WTC11 (cell line): ENCODE measurements around the gene LINC00632.

Experiments
- AFF4 ChIP-seq: sonication (generic); formaldehyde crosslinking; IDR thresholded peaks from 2 replicates; pipeline ENCODE4 v1.8.1; 2023; ENCODE audit warnings: mild to moderate bottlenecking, missing genetic modification reagents, borderline replicate concordance
- CTCF ChIP-seq: fragments of 200-600 bp; IDR thresholded peaks from 2 replicates; pipeline ENCODE4 v1.8.0; 2022; ENCODE audit warnings: antibody characterized with exemption
- E2F1 ChIP-seq: sonication (generic); formaldehyde crosslinking; IDR thresholded peaks from 2 replicates; pipeline ENCODE4 v1.8.0; 2022; ENCODE audit warnings: mild to moderate bottlenecking, missing genetic modification reagents
- GABPB1 ChIP-seq: sonication (generic); formaldehyde crosslinking; IDR thresholded peaks from 2 replicates; pipeline ENCODE4 v1.8.1; 2023; ENCODE audit warnings: mild to moderate bottlenecking, missing genetic modification reagents
- IRF2 ChIP-seq: sonication (generic); formaldehyde crosslinking; IDR thresholded peaks from 2 replicates; pipeline ENCODE4 v1.8.0; 2022; ENCODE audit warnings: low read depth, missing genetic modification reagents, borderline replicate concordance
- NFE2L1 ChIP-seq: sonication (generic); formaldehyde crosslinking; IDR thresholded peaks from 2 replicates; pipeline ENCODE4 v1.8.1; 2023; ENCODE audit warnings: missing genetic modification reagents
- NR2C2 ChIP-seq: sonication (generic); formaldehyde crosslinking; IDR thresholded peaks from 2 replicates; pipeline ENCODE4 v1.8.0; 2022; ENCODE audit warnings: mild to moderate bottlenecking, missing genetic modification reagents
- SMAD4 ChIP-seq: sonication (generic); formaldehyde crosslinking; IDR thresholded peaks from 2 replicates; pipeline ENCODE4 v1.8.0; 2022; ENCODE audit warnings: mild to moderate bottlenecking, missing genetic modification reagents
- TEAD4 ChIP-seq: sonication (generic); formaldehyde crosslinking; IDR thresholded peaks from 2 replicates; pipeline ENCODE4 v1.8.0; 2022; ENCODE audit warnings: mild to moderate bottlenecking, missing genetic modification reagents
- USF1 ChIP-seq: sonication (generic); formaldehyde crosslinking; IDR thresholded peaks from 2 replicates; pipeline ENCODE4 v1.8.0; 2022; ENCODE audit warnings: mild to moderate bottlenecking, missing genetic modification reagents
- TF ChIP-seq, protein P1 (sequence below): sonication (generic); formaldehyde crosslinking; conservative IDR thresholded peaks from 2 replicates; pipeline ENCODE4 v1.8.1; 2022; ENCODE audit warnings: mild to moderate bottlenecking, missing genetic modification reagents

DNA sequence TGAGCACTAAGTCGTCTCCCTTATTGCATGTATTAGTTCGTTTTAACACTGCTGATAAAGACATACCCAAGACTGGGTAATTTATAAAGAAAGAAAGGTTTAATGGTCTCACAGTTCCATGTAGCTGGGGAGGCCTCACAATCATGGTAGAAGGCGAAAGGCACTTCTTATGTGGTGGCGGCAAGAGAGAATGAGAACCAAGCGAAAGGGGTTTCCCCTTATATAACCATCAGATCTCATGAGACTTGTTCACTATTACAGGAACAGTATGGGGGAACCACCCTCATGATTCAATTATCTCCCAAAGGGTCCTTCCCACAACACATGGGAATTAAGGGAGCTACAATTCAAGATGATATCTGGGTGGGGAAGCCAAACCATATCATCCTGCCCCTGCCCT, 85.1 kb downstream of the LINC00632 start:
- no peak for TF ChIP-seq GABPB1 (CRISPR knock-in tag)
- no peak for TF ChIP-seq IRF2 (CRISPR knock-in tag)
- no peak for TF ChIP-seq CTCF
- TF ChIP-seq NR2C2 (CRISPR knock-in tag) = no peak
- TF ChIP-seq AFF4 = no peak
- TF ChIP-seq, protein P1, sequence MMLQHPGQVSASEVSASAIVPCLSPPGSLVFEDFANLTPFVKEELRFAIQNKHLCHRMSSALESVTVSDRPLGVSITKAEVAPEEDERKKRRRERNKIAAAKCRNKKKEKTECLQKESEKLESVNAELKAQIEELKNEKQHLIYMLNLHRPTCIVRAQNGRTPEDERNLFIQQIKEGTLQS = no peak
- no peak for TF ChIP-seq NFE2L1 (CRISPR knock-in tag)
- TF ChIP-seq TEAD4 (CRISPR knock-in tag) = no peak
- TF ChIP-seq SMAD4 (CRISPR knock-in tag) = no peak
- no peak for TF ChIP-seq E2F1 (CRISPR knock-in tag)
- no peak for TF ChIP-seq USF1 (CRISPR knock-in tag)
